Fibroblast of upper back skin (primary cell): Measurements from ENCODE around the gene PTTG1.

ENCODE experiments used
- DNase-seq: peaks from one replicate; pipeline ENCODE4 v3.0.0-alpha.2; 2013

PTTG1 gene

DNA sequence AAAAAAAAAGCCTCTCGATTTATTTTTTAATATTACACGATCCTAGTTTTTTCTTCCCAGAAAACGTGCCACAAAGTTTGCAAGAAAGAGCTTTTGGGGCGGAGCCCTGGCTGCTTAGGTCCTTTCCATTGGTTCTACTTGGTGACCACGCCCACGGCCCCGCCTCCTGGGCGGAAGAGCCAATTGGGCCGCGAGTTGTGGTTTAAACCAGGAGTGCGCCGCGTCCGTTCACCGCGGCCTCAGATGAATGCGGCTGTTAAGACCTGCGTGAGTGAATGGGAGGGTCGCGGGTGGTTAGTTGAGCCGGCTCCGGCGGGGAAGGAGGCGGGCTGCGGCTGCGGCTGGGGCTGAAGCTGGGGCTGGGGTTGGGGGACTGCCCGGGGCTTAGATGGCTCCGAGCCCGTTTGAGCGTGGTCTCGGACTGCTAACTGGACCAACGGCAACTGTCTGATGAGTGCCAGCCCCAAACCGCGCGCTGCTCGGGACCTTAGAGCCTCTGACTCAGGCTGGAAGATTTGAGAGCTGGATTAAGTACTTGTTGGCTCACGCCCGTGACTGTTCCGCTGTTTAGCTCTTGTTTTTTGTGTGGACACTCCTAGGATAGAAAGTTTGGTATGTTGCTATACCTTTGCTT is at the start of gene PTTG1:
PTTG1 (plus strand) TSS at position 231 of the 634 bp plus-strand sequence. CDS start 458 bp downstream, outside the sequence.
- peak; percentile 95 for DNase-seq

DNA sequence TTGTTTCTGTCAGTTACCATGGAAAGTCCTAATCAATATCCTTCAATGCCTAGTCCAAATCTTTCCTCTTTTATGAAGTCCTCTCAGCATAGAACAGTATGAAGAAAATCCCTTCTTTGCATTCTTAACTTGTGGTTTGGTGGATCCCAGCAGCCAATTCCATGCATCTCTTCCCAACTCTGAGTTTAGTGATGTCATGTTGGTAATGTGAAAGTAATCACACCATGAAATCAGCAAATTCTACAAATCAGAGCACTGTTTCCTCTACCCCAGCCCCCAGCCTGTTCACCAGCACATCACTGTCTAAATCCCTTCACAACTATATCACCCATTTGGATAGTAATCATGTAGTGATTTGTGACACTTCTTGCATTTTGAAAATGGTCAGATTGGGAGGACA is 46.5 kb upstream of the PTTG1 start:
- DNase-seq, result peak; percentile 59

DNA sequence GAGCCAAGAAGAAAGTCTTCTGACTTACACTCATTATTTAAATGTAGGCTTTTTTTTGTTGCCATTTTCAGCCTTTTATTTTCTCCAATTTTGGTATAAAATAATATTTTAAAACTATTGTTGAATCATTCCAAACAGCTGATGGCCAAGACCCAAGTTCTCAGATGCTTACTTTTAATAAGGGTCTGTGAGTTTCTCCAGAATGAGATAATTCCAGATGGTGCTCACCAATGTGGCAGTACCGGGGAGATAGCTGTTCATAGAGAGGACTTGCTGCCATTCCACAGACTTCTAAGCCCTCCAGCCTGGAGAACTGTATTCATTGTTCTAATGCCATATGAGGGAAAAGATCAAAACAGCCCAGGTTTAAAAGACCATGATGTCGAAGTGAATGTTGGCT is 46.0 kb upstream of the PTTG1 start:
- no peak for DNase-seq

DNA sequence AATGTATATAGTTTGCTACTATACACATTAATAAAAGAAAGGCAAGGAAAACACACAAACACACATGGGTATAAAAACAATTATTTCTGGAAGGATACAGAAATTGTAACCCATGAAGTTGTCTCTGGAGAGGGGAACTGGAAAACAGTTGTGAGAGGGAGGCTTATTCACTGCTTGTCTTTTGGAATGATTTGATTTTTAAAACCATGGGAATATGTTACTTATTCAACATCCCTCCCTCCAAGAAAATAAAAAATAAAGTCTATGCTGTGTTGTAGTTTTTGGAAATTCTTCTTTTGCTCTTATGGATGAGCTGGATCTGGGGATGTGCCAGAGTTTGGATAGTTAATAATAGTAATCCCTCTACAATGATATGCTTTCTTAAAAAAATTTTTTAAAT is 45.2 kb upstream of the PTTG1 start:
- no peak for DNase-seq

DNA sequence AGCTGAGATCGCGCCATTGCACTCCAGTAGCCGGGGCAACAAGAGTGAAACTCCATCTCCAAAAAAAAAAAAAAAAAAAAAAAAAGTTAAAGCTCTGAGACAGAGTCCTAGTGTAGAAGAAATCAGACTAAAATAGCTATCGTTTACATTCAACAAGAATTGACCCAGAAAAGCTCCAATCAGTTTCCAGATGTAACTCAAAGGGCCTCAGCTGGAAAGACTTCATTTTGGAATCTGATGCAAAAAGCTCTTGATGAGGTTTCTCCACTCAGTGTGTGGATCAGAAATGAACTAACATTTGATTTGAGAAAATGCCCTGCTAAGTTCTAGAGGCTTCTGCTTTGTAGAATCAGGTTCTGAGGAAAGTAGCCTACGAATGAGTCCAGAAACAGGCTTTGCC is 44.0 kb upstream of the PTTG1 start:
- DNase-seq, result no peak

DNA sequence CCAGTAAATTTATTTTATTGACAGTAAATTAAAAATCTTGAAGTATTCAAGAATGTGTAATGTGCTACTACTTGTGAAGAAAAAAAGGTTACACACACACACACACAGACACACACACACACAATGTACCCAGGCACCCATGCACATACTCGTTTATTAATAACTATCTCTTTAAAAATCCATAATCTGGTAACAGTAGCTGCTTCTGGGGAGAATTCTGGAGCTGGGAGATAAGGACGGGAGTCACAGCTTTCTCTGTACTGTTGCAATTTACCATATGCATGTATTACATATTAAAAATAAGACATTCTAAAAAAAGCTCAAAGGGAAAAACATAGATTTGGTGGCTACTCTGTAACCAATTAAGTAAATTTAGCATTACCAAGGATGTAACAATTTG is 43.3 kb upstream of the PTTG1 start:
- no peak for DNase-seq

DNA sequence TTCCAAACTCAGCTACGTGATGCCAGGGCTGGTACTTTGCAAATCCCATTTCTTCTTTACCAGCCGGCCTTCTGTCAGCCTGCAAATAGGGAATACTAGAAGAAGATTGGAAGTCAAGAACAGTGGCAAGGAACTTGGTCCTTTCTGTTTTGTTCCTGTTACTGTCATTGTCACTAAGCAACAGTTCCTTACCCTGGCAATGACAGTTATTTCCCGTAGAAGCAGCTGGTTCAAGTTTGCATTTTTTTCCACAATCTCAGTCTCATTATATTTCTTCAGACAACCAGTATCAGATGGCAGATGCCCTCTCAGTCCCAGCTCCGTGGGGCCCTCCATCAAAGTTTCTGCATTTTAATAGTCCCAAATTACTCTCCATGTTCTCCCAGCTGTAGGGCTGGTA is 42.1 kb upstream of the PTTG1 start:
- no peak for DNase-seq

DNA sequence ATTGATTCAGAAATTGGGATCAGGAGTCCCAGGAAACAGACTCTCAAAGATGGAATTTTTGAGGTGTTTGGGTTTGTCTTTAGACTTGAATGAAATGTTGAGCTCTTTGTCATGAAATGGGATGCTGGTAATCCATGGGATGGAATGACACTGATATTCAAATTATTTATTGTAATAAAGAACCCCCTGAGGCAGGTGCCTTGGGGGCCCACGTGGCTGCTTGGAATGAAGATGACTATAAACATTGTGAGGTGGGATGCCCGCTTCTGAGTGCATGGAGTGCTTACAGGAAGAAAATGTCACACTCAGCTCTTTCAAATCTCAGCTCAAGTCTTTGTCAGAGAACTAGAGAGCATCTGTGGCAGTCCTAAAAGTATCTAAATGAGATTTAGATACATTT is 41.6 kb upstream of the PTTG1 start:
- no peak for DNase-seq

DNA sequence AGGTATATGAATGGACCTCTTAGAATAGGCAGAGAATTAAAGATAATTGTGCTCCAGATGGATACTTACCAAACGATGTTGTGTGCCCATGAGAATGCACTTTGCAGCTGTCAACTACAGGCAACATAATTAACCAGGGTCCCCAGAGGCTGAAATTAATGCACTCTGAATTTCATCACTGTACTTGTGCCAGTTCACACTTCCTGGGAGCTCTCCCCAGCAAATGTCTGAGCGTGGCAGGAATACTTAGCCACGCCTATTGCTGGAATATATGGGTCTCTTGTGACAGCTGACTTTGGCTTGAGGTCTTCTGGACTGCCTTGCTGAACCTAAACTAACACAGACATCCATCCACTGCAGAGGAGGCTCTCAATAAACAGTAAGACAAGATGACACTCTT is 39.3 kb upstream of the PTTG1 start:
- DNase-seq, result no peak

DNA sequence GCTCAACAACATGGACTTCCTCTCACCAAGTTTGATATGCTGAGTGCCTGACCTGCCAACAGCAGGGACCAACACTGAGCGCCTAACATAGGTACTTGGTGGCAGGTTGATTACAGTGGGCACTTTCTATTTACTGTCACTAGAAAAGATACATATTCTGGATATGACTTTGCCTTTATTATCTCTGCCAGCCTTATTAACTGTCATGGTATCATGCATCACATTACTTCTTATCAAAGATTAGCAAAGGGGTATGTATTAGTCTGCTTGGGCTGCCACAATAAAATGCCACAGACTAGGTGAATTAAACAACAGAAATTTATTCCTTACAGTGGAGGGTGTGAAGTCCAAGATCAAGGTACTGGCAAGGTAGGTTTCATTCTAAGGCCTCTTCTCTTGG is 37.0 kb upstream of the PTTG1 start:
- DNase-seq, result no peak

DNA sequence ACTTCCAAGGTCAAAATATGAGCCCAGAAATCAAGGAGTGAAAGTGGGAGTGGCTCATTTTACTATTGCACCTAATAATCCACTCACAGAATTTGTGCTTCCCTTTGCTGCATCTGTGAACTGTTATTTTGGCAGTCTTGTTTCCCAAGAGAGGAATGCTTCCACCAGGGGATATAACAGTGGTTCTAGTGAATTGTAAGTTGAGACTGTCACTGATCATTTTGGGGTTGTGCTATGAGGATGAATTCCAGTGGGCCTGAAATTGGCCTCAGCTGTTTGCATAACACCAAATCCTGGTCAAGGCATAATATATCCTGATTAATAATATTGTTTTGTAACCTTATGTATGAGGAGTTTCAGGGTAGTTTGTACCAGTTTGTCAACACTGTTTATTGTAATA is 36.2 kb upstream of the PTTG1 start:
- no peak for DNase-seq

DNA sequence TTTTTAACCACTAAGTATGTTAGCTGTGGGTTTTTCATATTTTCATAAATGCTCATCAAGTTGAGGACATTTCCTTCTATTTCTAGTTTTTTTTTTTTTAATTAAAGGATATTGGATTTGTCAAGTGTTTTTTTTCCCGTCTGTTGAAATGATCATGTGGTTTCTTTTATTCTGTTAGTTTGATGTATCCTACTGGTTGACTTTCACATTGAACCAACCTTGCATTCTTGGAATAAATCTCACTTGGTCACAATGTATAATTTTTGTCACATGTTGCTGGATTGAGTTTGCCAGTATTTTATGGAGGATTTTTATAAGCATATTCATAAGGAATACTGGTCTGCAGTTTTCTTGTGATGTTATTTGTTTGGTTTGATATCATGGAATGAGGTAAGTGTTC is 34.2 kb upstream of the PTTG1 start:
- DNase-seq, result no peak

DNA sequence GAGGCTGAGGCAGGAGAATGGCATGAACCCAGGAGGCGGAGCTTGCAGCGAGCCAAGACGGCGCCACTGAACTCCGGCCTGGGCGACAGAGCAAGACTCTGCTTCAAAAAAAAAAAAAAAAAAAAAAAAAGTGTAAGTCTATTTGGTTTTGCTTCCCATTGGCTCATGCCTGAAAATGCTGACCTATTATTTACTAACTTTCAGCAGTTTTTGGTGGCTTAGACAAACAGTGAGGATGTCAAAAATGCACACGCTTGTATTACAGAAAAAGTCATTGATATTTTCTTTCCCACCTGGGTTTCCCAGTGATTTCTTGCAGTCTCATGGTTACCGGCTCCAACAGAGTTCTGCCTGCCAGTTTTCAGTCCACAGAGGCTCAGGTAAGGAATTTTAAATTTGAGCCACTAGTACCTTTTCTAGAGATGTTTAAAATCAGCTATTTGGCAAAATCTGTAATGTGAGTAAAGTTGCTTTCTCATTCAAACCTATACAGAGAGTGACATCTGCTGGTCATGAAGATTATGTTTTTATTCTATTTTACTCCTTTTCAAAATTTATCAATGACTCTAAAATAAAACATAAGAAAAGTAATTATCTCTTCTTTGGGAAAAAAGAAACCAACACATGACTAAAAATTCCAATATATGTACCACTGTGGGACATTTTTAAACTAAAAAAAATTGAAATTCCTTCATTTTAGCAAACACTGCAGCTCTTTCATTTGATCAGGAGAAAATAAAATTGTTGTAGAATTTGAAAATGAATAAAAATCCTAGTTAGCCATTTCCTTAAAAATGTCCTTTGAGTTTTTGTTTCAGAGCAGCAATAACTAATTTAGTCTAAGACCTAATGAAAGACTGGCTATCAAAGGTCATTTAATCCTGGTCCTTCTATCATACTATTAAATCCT is 30.6 kb upstream of the PTTG1 start:
- DNase-seq, result peak; percentile 41

DNA sequence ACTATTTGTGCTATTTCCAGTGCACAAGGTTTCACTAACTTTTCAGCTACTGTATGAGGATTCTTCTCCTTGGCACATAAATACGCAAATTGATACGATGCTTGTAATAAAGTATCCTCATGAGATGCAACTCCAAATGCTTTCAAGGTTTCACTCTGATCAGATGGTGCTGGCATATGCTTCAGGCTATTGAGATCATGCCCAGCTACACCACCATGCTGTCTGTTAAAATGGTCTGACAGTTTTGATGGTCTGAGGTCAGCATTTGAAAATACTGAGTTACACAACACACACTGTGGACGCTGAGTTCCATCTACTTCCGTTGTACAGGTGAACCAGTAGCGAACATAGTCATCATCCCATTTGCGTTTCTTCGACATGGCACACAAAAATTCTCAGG is 26.5 kb upstream of the PTTG1 start:
- DNase-seq, result no peak

DNA sequence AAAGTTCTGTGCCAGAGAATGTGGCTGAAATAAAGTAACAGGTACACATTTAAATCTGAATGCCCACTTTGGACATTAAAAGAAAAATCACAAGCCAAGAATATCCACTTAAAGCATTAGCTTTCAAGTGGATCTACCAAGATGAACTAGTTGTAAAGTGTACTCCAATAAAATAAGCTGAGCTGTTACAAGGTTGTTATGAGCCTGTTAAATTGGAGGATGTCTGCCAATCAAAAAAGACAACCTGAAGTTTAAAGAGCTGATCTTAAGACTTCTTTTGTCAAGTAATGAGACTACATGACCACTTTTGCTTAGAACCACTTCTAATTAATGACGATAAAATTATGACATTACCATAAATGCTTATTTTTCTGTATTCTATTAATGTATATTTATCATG is 24.2 kb upstream of the PTTG1 start:
- DNase-seq, result no peak

DNA sequence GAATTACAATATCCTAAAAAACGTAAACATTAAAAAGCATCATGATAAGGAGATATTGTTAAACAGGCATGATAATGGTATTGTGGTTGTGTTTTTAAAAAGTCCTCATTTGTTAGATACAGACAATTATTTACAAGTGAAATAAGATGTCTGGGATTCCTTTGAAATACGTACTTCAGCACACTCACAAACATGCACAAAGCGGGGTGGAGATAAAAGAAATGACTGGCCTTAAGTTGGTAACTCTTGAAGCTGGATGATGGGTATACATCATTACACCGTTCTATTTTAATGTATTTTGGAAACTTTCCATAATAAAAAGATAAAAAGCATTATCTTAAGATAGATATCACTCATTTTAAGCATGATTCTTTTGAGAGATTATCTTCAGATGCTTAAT is 22.8 kb upstream of the PTTG1 start:
- peak; percentile 22 for DNase-seq

DNA sequence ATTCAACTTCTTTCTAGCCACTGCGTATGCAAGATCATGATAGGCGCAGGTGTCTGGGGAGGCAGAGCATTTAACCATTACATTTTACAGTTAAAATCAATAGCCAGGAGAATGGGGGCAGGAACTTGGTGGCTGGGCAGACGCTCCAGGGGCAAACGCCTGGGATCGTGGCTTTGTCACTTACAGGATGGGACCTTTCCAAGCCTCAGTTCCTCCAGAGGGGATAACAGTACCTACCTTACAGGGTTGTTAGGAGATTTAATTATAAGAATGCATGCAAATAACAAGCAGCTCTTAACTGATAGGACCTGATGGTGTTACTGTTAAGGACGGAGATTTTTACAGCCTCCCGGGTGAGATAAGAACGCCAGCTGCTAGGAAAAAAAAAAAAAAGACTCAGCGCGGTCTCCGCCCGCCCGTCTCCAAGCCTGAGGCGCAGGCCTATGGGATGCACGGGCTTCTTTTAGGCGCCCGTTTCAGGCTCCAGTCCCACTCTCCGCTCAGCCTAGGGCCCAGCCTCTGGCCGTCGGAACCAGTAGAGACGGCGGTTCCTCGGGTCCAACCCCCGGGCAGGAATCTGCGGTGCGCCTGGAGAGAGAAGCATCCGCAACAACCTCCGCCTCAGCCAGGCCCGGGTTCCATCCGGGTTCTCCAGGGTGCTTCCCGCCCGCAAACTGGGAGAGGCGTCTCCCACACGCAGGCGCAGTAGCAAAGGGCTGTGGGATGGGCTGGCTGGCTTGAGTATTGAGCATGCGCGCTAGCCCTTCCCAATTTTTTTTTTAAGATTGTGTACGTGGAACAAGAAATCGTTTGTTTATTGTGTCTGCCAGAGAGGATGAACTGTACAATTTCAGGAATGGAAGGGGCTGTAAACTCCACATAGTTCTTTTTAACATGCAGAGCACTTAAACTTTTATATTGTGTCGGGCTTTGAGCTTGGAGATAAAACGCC is 22.0 kb upstream of the PTTG1 start, which contains the start of gene FAM200C:
FAM200C (minus strand) TSS at position 653 of the 952 bp plus-strand sequence. CDS start 4,564 bp downstream, outside the sequence.
- peak; percentile 97 for DNase-seq

DNA sequence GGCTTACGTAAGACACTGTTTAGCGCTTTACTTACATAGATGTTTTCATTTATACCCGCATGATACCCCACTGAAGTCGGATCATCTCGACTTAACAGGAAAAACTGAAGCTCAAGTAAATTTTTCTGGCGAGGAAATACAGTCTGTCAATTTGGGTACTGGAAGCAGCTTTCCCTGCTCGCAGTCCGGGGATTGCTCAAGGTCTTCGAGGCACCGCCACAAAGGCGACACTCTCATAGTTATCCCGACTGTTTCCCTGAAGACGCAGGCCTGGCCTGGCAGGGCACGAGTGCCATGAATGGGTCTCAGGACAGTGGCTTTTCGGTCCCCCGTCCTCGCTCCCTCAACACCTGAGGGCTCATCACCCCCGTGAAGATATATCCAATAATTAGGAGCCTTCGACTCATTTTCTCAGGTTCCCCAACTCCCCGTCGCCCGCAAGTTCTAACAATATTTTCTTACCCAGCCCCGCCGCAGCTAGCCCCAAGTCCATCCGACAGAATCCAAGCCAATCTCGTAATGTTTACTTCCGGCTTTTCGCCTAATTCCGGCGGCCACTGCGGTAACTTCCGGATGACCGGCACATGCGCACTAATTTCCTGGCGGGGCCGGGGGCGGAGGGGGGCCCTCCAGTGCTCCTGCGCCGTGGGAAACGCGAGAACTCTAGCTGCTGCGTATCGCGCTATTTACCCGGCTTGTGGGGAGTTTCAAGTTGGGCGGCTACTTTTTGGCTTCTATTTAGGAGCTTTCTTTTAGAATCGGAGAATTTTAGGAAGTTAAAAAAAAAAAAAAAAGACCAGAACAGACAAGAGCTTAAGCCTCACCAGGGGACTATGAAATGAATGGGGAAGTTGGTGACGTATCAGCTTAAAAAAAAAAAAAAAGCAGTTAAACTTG is 2.8 kb upstream of the PTTG1 start, which contains the start of gene SLU7:
SLU7 (minus strand) TSS at position 521 of the 897 bp plus-strand sequence. CDS start 3,787 bp downstream, outside the sequence.
- peak; percentile 96 for DNase-seq

DNA sequence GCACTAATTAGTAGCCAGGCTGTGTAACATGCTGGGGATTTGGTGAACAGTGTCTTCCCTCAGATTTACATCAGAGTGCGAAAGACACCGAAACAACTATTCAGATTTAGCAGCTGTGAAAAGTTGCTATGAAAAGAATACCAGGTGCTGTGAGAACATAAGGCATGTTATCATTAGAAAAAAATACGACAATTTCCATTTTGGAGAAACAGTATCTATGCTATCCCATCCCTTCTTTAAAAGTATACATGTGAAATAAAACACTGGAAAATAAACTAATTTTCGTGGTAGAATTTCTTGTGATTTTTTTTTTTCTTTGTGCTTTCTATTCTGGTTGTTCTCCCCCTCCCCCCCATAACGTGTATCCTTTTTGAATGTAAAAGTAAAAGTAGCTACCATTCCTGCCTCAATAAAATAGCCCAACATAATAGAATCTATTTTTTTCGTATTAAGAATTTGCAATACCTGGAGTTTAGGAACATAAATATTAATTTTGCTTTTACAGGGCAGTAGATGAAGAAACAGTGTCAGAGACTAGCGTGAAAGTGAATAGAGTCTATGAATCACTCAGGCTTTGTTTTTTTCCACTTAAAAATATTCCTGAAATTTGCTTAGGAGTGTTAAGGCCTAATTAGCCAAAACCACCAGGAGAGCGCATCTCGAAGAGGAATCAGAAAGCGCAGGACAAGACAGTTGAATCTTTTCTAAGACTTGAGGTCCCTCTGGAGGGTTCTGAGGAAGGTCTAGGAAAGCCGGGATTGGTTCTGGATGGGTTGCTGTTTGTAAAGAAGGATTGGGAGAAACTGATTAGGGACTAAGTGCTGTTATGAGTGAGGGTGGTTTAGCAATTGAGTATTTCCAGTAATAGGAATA is 2.0 kb upstream of the PTTG1 start:
- no peak for DNase-seq

DNA sequence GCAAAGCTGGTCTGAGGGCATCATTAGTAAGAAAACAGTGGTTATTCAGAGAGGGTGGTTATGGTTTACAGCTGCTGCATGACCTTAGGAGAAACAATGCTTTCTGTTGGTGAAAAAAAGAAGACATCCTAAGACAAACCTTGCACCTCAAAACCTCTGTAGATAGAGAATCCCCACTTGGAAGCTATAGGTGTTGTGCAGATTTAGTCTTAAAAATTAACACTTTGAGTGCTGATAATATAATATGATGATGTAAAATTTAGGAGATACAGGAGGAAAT is 1.4 kb upstream of the PTTG1 start:
- DNase-seq, result no peak

DNA sequence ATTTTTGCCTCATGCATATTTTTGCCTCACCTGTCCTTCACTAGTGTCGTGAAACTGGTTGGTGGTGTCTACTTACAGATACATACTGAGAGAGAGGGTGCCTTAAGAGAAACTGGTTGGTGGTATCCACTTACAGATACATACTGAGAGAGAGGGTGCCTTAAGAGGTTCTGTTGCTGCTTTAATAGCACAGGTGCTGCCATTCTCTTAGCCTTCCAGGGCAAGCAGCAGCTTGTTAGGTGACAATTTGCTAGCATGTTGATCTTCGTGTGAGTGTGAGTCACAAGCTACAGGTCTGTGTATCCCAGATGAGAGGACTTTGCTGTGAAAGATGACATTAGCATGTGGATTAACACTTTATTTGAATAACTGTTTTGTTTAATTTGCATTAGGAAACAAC is 1.4 kb downstream of the PTTG1 start:
- no peak for DNase-seq
